ENCODE results near the gene SNCB.

SNCB gene

DNA sequence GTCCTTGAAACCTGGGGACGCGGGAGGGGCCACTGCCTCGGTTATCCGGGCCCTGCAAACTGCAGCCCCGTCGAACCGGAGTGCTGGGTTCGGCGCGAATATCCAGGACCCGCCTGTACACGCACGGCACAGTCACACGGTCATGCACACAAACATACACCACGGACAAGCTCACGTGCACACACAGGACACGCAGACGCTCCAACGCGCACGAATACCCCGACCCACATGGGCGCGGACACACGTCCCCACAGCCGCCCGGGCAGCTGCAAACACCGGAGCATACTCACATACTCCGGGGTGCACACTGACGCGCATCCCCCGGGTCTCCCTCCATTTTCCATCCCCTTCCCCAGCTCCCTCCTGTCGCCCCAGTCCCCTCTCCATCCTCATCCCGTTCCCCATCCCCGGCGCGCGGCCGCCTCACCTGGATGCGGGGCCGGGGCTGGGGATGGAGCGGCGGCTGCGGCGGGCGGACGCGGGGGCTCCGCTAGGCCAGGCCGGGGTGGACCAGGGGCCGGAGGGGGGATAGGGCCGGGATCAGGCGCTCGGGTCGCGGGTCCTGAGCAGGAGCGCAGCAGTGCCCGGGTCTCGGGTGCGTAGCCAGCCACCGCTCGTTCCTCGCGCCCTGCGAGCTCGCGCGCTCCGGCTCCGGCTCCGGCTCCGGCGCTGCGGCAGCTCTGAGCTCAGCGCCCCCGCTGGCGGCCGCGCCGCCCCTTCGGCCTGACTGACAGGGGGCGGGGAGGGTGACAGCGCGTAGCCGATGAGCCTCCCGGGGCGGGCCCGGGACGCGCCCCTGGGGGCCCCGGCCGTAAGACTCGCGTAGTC is at the start of gene SNCB, which contains the start of gene EIF4E1B:
Gene SNCB, minus strand, starts transcription at position 682 of the 828 bp plus-strand sequence. CDS start 880 bp downstream, outside the sequence.
Gene EIF4E1B, plus strand, starts transcription at position 823 of the 828 bp plus-strand sequence. CDS start 12,113 bp downstream, outside the sequence.
- DNase-seq (ENCODE audit: low read depth, low spot score), result no peak

DNA sequence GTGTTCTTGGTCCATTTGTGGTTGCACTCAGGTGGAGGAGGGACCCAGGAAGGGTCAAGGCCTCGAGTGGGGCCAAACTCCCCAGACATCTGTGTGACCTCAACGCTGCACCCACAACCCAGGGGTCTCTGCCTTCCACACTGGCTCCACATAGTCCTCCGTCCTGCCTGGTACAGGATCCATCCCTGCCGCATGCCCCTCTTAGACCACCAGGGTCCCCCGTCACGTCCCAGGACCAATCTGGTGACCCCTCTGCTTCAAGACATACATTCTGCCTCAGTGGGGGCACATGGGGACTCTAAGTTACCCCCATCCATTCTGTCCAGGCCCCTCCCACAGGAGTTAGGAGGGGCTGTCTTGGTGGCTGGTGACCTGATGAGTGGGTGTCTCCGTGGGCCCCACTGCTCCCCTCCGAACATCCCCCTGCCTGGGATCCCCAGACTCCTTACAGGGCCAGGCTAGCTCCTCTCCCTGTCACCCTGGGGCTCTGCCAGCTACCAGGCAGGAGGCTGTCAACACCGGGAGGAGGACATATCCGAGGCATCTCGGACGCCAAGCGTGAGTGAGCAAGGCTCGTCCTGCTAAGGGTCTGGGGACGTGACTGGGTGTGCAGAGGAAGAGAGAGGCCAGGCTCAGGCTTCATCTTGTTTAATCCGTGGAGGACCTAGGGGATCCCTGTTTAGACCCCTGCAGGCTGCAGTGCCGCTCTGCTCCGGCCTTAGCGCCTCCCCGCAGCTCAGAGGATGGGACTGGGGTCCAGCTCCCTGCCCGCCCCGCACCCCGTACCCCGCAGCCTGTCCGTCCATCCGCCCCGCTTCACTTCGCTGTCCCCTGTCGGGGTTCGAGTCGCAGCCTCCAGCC is 49.3 kb upstream of the SNCB start:
- DNase-seq (ENCODE audit: low read depth, low spot score), result no peak

DNA sequence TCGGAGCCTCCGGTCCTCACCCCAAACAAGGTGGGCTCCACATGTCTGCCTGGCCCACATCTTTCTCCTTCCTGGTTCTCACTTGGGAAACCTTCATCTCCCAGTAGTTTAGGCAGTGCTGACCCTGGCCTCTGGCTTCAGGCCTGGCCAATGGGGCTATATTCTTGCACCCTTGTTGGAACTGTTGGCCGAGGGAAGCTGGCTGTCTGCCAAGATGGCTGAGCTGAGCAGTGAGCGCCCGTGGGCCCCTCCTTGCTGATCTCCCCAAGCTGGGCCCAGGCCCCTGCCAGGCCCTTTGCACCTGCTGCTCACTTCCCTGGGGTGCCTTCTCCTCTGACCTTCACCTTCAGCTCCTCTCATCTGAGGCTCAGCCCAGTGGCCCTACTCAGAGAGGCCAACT is 48.2 kb upstream of the SNCB start:
- DNase-seq (ENCODE audit: low read depth, low spot score), result no peak

DNA sequence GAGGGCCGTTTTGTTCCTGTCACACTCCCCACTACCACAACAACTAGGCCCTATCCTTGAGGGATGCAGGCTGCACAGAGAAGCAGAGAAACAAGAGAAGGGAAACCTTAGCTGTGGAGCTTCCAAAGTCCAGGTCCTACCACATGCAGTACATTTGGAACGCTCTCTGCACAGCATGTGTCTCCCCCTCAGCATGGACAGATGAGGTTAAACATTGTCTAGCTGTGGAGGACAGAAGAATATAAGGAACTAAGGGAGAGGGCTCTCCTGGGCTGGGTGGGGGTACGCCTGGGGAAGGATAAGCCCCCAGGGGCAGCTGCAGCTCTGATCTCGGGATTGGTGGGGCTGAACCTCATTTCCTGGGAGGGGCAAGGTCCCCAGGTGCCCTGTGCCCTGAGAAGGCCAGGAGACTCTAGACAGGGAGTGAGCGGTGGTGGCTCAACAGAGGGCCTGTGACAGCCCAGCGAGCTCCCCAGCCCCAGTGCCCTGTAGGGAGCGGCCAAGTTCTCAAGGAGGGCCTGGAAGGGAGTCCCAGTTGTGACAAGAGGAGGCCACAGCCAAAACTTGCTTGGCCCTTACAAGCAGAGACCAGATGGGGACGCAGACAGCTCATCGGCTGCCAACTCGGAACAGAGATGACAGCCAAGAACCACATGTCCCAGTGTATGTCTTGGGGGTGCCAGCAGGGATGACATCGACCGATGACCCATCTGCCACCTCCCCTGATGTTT is 47.0 kb upstream of the SNCB start:
- no peak for DNase-seq (ENCODE audit: low read depth, low spot score)

DNA sequence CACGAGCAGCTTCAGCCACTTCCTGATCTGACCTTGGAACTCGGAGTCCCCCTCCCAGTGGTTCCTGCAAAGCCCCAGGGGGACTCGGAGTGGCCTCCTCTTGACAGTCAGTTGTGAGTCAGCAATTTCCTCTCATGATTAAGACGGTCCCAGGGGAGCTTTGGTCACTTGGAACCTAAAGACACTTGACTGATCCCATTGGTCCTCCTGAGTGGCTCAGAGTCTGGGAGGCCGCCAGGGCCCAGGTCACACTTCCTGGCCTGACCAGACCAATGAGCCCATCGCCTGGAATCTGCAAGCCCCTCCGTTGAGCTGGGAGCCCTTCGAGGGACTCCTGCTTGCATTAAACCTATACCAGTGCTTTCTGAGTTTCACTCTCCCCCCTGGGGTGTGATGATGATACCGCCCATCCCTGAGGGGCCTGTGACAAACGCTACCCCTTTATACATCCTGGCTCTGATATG is 46.1 kb upstream of the SNCB start:
- no peak for DNase-seq (ENCODE audit: low read depth, low spot score)

DNA sequence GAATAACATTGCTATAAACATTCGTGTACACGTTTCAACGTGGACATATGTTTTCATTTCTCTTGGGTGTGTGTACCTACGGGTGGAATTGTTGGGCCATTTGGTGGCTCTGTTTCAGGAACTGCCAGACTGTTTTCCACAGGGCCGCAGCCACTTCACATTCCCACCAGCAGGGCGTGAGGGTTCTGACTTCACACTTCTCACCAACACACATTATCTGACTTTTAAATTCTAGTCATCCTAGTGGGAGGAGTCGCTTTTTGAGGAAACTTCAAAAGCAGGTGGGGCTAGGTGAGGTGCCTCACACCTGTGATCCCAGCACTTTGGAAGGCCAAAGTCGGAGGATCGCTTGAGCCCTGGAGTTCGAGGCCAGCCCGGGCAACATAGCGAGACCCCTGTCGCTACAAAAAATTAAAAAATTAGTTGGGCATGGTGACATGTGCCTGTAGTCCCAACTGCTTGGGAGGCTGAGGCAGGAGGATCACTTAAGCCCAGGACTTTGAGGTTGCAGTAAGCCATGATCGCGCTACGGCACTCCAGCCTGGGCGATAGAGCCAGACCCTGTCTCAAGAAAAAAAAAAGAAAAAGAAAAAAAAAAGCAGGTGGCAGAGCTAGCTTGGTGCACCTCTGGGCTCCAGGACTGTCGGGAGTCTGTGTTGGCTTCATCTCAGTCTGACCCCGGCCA is 45.5 kb upstream of the SNCB start:
- DNase-seq (ENCODE audit: low read depth, low spot score), result no peak

DNA sequence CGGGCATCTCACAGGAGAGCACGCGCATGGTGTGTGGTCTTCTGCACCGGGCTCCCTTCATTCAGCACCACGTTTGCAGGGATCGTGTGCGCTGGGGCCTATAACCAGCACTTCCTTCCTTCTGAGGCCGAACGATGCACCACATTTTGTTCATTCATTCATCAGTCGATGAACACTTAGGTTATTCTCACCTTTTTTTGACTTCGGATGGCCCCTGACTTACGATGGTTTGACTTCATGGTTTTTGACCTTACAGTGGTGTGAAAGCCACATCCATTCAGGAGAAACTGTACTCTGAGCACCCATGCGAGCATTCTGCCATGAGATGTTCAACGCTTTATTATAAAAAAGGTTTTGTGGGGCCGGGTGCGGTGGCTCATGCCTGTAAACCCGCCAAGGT is 44.5 kb upstream of the SNCB start:
- DNase-seq (ENCODE audit: low read depth, low spot score), result no peak

DNA sequence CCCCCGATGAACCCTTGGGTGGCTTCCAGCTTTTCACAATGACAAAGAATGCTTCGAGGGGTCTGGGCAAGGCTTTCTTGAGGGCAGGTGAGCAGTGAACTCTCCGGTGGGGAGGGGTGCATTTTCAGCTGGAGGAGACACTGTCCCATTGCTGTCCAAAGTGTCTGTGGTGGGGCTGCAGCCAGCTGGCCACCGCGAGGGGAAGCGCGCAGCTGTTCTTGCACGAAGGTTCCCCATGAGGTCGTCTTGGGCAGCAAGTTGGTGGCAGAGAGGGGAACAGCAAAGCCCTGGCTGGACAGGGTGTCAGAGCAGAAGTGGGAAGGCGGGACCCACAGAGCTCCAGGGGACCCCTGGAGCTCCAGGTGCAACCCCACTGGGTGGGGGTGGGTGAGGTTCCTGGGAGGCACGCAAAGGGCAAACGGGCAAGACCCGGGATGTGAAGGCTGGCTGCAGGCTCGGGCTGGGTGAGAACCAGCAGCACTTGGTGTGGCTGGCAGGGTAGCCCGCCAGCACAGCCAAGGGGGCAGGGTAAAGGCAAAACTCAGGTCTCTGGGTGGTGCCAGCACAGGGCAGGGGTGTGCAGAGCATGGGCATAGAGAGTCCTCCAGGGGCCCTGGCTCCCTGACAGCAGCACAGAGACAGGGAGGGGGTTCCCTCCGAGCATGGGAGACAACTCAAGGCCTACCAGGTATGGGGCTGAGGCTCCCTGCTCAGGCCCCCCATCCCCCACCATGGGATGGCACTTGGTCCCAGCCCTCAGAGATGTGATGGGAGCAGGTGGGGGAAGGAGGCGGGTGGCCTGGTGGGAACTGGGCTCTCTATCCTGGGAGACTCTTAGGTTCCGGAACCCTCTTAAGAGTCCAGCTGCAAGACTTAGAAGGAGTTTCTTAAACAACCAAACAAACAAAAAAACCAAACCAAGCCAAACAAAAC is 43.6 kb upstream of the SNCB start:
- no peak for DNase-seq (ENCODE audit: low read depth, low spot score)

DNA sequence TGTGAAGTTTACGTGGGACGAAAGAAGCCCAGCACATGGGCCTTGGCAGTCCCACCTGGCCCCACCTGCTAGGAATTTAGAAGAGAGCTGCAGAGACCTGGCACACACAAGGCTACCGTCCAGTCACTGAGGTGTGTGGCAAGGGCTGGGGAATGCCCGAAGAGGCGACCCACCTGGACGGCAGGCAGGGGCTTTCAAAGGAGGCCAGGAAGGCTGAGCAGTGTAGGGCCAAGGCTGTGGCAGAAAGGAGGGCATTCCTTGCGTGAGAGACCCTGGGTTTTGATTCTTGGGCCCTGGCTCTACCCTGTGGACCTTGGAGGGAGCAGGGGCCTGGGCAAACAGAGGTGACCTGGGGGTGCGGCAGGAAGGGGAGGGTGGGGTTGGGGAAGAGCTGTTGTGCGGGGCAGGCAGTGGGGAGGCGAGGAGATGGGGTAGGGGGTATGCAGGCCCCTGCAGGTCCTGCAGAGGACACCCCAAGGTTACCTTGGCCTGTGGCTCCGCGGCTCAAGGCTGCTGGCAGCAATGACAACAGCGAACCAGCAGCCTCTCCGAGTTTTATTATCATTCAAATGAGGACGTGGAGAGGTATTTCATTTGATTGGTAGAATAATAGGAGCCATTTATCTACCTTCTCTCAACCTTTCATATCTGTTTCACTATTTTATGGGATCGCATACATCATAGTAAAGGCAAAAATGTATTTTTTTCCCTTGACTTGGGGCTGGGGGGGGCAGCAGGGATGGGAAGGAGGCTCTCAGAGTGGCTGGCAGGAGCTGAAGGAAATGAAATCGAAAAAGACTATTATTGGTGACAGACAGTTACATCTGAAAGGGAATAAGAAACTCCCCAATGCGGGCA is 41.8 kb upstream of the SNCB start:
- DNase-seq (ENCODE audit: low read depth, low spot score), result no peak

DNA sequence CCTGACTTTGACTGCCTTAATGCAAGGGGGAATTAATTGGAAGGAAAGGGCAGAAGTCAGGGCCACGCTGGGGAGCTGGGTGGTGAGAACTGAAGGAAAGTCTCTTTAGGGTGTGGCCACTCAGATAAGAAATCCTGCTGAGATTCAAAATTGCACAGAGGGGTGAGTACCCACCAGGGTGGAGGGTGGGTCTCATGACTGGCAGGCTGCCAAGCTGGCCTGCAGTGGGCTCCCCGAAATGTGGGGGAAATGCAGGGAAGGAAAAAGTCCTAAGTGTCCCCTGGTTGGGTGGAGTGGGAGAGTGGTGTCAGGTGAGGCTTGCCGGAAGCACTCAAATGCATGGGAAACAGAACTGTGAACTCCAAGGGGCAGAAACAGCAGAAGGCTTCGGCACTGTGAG is 41.1 kb upstream of the SNCB start:
- no peak for DNase-seq (ENCODE audit: low read depth, low spot score)

DNA sequence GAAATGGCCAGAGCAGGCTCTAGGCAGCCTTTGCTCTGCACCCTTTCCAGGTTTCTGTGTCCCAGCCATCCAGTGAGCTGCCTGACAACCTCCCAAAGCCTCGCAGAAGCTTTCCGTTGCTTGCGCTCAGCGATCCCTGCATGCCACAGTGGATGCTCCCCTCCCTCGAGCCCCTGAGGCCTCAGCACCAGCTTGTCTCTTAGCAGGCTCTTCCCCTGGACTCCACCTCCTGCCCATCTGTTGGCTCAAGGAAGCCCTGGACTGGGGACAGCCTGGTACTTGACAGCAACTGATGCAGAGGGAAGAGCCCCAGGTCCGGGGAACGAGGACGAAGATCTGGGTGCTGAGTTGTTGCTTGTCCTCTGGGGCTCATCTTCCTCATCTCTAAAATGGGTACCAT is 40.1 kb upstream of the SNCB start:
- DNase-seq (ENCODE audit: low read depth, low spot score), result no peak

DNA sequence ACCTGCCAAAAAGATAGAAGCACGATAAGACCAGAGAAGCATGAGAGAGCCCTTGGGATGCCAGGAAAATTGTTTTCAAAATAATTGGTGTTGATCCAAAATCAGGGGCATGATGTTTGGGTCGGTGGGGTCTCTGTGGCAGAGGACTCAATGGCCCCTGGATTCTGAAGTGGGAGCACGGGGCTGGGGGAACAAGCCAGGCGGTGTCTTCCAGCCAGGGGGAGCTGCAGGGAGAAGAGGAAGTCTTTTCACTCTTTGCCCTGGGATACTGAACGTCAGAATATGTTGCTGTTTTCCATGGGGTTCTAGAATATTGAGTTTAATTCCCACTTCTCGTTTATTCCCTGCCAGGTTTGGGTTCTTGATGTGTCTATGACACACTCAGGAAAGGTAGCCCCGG is 37.3 kb upstream of the SNCB start:
- no peak for DNase-seq (ENCODE audit: low read depth, low spot score)

DNA sequence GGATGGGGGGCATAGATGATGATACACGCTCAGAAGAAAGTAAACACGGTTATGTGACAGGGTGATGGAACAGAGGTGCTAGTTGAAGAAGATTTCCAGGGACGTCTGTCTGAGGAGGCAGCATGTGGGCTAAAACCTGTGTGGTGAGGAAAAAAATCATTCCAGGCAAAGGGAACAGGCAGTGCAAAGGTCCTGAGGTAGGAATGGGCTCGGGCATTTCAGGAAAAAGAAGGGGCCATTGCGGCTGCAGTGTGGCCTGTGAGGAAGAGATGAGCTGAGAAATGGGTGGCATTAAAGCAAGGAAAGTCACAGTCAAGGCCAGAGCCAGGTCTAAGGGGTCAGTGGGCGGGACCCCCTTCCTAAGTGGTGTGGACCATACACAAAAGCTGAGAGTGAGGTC is 35.2 kb upstream of the SNCB start:
- DNase-seq (ENCODE audit: low read depth, low spot score), result no peak

DNA sequence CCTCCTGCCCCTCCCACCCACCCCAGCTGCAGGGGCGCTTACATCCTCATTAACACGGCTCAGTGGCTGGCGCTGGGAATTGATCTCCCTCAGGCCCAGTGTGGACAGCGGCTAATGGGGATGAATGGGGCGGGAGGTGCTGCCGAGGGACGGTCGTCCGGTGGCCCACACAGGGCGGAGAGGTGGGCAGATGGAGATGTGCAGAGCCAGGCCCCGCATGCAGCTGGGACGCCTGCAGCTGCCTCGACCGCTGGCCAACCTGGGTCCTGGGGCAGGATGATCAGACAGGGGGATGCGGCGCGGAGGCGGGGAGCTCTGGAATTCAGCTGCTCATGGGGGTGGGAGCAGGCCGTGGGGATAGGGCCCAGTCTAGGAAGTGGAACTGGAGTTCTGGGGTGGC is 34.6 kb upstream of the SNCB start:
- no peak for DNase-seq (ENCODE audit: low read depth, low spot score)

DNA sequence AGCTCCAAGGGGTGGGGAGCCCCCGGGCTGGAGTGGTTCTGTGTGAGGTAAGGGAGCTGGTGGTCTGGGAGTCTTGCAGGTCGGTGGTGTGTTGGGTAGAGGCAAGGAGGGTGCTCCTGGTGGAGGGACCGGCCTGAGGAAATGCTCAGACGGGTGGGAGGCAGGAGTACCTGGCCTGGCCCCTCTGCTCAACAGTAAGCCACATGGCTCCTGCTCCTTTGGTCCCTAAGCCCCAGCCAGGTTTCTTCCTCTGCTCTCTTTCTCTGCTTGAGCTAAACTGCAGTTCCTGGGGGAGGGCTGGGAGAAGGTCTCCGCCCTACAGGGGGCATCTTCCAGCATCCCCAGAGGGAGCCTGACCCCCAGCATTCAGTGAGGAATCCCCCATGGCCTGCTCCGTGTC is 34.1 kb upstream of the SNCB start:
- no peak for DNase-seq (ENCODE audit: low read depth, low spot score)

DNA sequence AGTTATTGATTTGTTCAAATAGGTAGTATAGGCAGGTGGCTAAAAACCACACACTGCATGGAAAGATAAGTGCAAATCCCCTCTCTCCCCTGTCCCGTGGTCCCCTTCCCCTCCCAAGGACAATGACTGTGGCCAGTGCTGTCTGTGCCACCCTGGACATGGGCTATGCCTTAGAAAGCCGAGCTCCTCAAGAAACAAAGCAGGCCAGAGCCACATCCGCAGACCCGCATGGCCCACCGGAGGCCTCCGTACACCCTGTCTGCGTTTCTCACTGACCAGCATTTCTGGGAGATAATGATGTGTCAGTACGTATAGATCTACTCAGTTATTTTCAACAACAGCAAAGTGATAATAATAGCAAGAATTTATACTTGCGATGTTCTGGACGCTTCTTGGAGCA is 33.2 kb upstream of the SNCB start:
- no peak for DNase-seq (ENCODE audit: low read depth, low spot score)

DNA sequence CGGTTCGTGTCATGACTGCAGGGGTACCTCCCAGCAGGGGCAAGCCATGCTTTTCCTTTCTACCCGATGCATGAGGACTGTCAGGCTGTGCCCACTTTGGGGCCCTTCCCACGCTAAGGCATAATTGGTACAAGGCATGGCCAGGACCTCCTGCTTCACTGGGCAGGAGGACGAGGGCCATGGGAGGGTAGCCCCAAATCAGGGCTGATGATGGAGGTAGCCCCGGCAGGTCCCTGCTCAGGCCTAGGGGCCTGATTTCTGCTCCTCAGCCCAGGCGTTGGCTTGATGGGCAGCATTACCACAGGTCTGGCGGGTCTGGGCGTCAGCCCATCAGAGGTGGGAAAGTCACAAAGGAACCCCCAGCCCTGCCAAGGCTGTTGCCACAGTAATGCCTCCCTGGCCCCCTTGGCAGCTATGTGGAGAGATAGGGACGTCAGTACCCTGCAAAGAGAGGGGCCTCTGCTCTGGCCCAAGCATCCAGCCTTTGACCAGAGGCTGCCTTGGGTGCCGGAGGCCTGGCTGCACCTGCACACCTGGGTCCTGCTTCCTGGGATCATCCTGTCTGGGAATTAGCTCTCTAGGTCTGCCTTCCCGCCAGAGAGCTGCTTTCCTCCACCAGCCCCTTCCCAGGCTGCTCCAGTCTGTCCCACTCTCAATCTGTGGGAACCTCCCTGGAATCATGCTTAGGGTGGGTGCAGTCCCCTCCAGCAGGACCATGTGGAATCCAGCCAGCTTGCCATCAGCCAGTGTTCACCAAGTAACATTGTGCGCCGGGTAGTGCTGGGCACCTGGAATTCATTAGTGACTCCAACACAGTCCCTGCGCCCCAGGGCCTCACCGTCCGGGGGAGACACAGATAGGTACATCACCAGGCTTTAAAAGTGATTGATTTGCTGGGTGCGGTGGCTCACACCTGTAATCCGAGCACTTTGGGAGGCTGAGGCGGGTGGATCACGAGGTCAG is 32.3 kb upstream of the SNCB start:
- no peak for DNase-seq (ENCODE audit: low read depth, low spot score)

DNA sequence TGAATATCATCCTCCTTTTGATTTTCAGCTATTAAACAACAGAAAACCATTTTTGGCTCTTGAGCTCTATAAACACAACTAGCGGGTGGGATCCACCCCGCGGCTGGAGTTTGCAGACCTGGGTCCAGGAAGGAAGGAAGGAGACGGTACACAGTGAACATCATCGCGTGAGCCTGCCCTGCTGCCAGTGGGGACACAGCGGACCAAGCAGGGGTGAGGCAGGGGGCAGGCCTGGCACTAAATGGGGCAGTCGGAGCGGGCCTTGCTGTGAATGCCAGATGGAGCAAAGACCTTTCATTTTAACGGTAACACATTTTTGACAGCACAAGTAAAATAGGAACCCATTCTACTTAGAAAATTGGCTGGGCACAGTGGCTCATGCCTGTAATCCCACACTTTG is 31.3 kb upstream of the SNCB start:
- no peak for DNase-seq (ENCODE audit: low read depth, low spot score)
